Measurements from ENCODE around the gene PIK3C2G.

Gene PIK3C2G, protein sequence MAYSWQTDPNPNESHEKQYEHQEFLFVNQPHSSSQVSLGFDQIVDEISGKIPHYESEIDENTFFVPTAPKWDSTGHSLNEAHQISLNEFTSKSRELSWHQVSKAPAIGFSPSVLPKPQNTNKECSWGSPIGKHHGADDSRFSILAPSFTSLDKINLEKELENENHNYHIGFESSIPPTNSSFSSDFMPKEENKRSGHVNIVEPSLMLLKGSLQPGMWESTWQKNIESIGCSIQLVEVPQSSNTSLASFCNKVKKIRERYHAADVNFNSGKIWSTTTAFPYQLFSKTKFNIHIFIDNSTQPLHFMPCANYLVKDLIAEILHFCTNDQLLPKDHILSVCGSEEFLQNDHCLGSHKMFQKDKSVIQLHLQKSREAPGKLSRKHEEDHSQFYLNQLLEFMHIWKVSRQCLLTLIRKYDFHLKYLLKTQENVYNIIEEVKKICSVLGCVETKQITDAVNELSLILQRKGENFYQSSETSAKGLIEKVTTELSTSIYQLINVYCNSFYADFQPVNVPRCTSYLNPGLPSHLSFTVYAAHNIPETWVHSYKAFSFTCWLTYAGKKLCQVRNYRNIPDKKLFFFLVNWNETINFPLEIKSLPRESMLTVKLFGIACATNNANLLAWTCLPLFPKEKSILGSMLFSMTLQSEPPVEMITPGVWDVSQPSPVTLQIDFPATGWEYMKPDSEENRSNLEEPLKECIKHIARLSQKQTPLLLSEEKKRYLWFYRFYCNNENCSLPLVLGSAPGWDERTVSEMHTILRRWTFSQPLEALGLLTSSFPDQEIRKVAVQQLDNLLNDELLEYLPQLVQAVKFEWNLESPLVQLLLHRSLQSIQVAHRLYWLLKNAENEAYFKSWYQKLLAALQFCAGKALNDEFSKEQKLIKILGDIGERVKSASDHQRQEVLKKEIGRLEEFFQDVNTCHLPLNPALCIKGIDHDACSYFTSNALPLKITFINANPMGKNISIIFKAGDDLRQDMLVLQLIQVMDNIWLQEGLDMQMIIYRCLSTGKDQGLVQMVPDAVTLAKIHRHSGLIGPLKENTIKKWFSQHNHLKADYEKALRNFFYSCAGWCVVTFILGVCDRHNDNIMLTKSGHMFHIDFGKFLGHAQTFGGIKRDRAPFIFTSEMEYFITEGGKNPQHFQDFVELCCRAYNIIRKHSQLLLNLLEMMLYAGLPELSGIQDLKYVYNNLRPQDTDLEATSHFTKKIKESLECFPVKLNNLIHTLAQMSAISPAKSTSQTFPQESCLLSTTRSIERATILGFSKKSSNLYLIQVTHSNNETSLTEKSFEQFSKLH (N-terminal part only)

DNA sequence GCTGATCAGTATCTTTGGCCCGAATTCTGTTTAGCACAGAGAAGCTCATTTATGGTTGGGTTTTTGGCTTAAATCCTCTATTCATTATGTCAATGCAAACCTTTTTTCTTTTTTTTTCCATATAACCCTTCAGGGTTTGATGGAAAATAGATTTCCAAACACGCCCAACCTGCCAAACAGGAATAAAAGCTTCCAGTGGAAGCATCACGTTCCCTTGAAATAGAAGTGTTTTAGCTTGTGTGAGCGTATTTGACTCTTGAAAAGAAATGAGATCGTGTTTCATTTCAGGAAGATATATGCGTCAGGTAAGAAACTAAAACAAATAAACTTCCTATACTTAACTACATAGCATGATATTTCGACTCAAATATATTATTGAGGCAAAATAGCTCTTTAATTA, at the start of gene PIK3C2G:
PIK3C2G (plus strand) TSS at position 246 of the 400 bp plus-strand sequence. CDS start 20,564 bp downstream, outside the sequence.
- Histone ChIP-seq H3K4me3 (ENCODE audit: low read length) (peak within 1 kb of the TSS; percentile 1), H3K9ac (ENCODE audit: low read length) (peak within 1 kb of the TSS; percentile 67), H3K36me3 (ENCODE audit: control insufficient read depth, insufficient read depth, low read length) (no peaks in the 10 kb centered on the region), H3K27me3 (ENCODE audit: control insufficient read depth, insufficient read depth, low read length) (no peaks in the 10 kb centered on the region), H3K9me3 (ENCODE audit: control insufficient read depth, low read length) (no peaks in the 10 kb centered on the region), H3K4me1 (ENCODE audit: control insufficient read depth, insufficient read depth, low read length) (peaks cover 5% of the 10 kb centered on the region)

DNA sequence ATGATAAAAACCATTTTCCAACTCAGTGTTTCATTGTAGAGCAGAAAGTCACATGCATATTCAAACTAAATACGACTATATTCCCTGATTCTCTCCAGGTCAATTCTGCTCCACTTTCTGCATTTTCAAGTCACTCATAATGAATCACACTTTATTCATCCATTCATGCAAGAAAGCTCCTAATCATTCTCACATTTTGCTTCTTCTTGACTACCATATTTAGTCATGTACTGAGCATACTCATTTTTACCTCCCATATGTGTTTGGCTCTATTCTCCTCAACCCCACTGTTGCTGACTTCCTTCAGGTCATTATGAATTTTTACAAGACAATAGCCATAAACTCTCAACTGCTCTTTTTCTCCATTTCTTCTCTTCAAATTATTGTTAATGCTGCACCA, 43.4 kb upstream of the PIK3C2G start:
- Histone ChIP-seq H3K4me3 (ENCODE audit: low read length) (no peak overlapping the region), H3K9ac (ENCODE audit: low read length) (no peak overlapping the region), H3K27me3 (ENCODE audit: control insufficient read depth, insufficient read depth, low read length) (no peaks in the 10 kb centered on the region), H3K4me1 (ENCODE audit: control insufficient read depth, insufficient read depth, low read length) (no peaks in the 10 kb centered on the region), H3K36me3 (ENCODE audit: control insufficient read depth, insufficient read depth, low read length) (no peaks in the 10 kb centered on the region), H3K9me3 (ENCODE audit: control insufficient read depth, low read length) (no peaks in the 10 kb centered on the region)

DNA sequence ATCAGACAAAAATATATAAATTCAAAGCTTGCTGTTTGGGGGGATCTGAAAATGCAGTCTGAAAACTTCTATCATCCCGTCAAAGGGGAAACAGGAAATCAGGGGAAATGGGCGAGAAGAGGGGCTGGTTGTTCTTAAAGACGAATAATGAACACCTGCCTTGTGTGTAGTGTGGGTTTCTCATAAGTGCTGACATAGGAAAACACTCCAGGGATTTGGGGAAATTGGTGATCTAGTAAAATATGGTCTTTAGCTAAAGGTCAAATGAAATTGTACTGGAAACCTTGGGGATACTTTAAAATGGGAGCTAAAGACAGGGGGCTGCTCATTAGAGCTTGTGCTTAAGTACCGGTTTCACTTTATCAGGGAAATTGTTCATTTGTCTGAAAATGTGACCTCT, 39.6 kb upstream of the PIK3C2G start:
- H3K4me3 ChIP-seq (ENCODE audit: low read length): no peak overlapping the region
- H3K36me3 ChIP-seq (ENCODE audit: control insufficient read depth, insufficient read depth, low read length): no peaks in the 10 kb centered on the region
- H3K4me1 ChIP-seq (ENCODE audit: control insufficient read depth, insufficient read depth, low read length): no peaks in the 10 kb centered on the region
- H3K9ac ChIP-seq (ENCODE audit: low read length): no peak overlapping the region
- H3K9me3 ChIP-seq (ENCODE audit: control insufficient read depth, low read length): no peaks in the 10 kb centered on the region
- no peaks in the 10 kb centered on the region for H3K27me3 ChIP-seq (ENCODE audit: control insufficient read depth, insufficient read depth, low read length)

DNA sequence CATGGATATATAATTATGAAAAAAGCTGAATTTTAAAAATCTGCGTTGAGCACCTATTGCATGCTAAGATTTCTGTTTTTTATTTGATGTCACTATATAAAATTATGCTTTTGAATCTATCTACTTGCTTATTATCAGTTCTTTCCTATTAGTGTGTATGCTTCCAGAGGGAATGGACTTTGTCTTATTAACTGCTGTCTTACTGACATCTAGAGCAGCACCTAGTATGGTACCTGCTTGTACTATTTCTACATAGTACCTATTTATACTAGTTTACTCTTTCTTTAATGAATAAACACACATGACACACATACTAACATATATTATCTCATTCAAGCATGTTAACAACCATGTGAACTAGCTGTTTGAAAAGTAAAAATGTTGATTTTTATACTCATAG, 38.6 kb upstream of the PIK3C2G start:
- H3K9me3 ChIP-seq (ENCODE audit: control insufficient read depth, low read length): no peaks in the 10 kb centered on the region
- H3K4me3 ChIP-seq (ENCODE audit: low read length): no peak overlapping the region
- H3K27me3 ChIP-seq (ENCODE audit: control insufficient read depth, insufficient read depth, low read length): no peaks in the 10 kb centered on the region
- no peak overlapping the region for H3K9ac ChIP-seq (ENCODE audit: low read length)
- no peaks in the 10 kb centered on the region for H3K36me3 ChIP-seq (ENCODE audit: control insufficient read depth, insufficient read depth, low read length)
- H3K4me1 ChIP-seq (ENCODE audit: control insufficient read depth, insufficient read depth, low read length): no peaks in the 10 kb centered on the region

DNA sequence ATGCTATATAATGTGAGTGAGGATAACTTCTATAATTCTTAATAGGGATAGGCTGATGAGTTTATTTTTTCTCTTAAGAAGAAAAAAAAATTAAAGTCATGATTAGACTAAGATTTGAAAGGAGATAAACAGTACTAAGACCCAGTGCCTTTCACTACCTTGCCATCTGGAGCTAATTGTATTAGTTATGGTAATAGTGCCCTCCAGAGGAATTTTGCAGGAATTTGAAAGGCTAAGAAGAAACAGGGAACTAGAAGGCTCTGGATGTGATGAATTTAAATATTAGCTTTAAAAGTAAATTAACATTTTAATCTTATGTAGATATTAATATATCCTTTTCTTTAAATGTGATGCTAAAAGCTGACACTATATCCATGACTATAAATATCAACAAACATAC, 36.6 kb upstream of the PIK3C2G start:
- Histone ChIP-seq H3K4me3 (ENCODE audit: low read length) (no peak overlapping the region), H3K4me1 (ENCODE audit: control insufficient read depth, insufficient read depth, low read length) (no peaks in the 10 kb centered on the region), H3K9ac (ENCODE audit: low read length) (no peak overlapping the region), H3K9me3 (ENCODE audit: control insufficient read depth, low read length) (no peaks in the 10 kb centered on the region), H3K36me3 (ENCODE audit: control insufficient read depth, insufficient read depth, low read length) (no peaks in the 10 kb centered on the region), H3K27me3 (ENCODE audit: control insufficient read depth, insufficient read depth, low read length) (no peaks in the 10 kb centered on the region)

DNA sequence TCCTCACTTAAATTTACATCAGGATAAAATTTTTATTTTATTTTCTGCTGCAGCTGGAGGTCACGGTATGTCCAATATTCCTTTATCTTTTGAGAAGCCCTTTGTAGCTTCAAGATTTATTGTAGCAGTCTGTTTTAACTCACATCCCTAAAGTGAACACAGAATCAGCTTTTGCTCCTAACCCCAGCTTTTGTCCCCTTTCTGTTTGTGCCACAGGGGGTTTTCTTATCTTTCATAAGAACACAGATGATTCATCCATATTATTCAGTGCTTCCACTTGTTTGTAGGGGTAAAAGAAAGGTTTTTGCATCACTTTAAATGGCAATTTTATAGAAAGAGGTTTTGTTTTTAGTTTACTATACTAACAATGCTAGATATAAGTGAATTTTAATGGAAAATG, 21.8 kb upstream of the PIK3C2G start:
- Histone ChIP-seq H3K4me3 (ENCODE audit: low read length) (no peak overlapping the region), H3K27me3 (ENCODE audit: control insufficient read depth, insufficient read depth, low read length) (no peaks in the 10 kb centered on the region), H3K9me3 (ENCODE audit: control insufficient read depth, low read length) (no peaks in the 10 kb centered on the region), H3K4me1 (ENCODE audit: control insufficient read depth, insufficient read depth, low read length) (no peaks in the 10 kb centered on the region), H3K9ac (ENCODE audit: low read length) (no peak overlapping the region), H3K36me3 (ENCODE audit: control insufficient read depth, insufficient read depth, low read length) (no peaks in the 10 kb centered on the region)

DNA sequence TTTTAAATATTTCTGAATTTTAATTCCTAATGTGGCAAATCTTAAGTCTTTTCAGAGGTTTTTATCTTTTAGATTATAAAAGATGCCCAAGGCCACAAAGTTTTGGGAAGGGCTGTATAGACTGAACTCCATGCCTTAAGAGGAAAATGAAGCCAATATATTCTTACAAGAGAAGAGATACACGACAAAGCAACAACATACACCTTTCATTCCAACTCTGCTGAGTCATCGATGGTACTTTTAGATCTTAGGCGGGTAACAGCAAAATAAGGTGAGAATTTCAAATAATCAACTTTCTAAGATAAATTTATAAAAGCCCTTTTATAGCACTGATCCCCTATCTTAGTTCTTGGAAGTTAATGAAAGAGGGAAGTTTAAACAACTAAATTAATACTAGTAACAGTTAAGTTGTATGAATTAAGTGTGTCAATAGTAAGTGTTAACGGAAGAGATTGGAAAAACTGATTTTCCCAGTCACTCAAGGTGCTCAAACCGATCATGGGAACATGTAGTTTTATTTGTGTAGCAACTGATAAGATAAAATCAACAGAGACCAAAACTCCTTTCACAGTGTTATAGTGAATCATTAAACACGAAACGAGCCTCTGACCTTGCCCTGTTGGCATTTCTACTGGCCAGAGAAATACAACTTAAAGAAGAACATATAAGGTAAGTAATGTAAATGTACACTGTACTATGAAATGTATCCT, 18.8 kb upstream of the PIK3C2G start:
- Histone ChIP-seq H3K27me3 (ENCODE audit: control insufficient read depth, insufficient read depth, low read length) (no peaks in the 10 kb centered on the region), H3K9me3 (ENCODE audit: control insufficient read depth, low read length) (no peaks in the 10 kb centered on the region), H3K9ac (ENCODE audit: low read length) (peak overlapping the region; percentile 89), H3K4me3 (ENCODE audit: low read length) (no peak overlapping the region), H3K36me3 (ENCODE audit: control insufficient read depth, insufficient read depth, low read length) (no peaks in the 10 kb centered on the region), H3K4me1 (ENCODE audit: control insufficient read depth, insufficient read depth, low read length) (no peaks in the 10 kb centered on the region)

DNA sequence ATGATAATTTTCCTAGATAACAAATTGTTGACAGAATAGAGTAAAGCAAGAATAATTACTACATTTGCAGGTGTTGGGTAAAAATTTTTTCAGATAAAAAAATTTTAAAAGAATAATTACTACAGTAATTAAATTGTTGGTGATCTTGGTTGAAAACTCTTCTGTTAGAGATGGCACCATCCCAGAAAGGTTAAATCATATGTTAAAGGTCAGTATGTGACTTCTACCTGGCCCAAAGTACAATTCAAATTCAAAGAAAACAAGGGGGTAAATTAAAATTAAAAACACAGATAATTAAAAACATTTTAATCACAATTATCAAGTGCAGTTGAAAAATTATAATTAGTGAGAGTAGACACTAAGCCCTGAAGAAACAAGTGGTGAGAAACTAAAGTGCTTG, 18.1 kb upstream of the PIK3C2G start:
- Histone ChIP-seq H3K4me1 (ENCODE audit: control insufficient read depth, insufficient read depth, low read length) (no peaks in the 10 kb centered on the region), H3K4me3 (ENCODE audit: low read length) (no peak overlapping the region), H3K36me3 (ENCODE audit: control insufficient read depth, insufficient read depth, low read length) (no peaks in the 10 kb centered on the region), H3K9ac (ENCODE audit: low read length) (peak overlapping the region; percentile 89), H3K9me3 (ENCODE audit: control insufficient read depth, low read length) (no peaks in the 10 kb centered on the region), H3K27me3 (ENCODE audit: control insufficient read depth, insufficient read depth, low read length) (no peaks in the 10 kb centered on the region)

DNA sequence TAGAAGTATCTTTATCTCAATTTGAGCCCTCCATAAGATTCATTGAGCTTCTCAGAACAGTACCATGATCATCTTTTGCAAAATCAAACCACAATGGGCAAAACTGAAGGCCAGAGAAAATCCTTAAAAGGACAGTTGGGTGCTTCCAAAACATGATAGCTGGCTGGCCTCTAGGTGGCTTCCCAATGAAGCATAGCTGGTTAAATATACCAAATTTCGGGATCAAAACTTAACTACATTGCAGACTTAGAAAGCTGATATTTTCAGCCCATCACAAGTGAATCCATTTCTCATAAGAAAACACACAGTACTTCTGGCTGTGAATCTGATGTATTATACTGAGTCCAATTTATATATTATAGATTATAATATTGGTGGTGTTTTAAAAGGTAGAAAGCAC, 15.3 kb upstream of the PIK3C2G start:
- H3K9me3 ChIP-seq (ENCODE audit: control insufficient read depth, low read length): no peaks in the 10 kb centered on the region
- no peak overlapping the region for H3K4me3 ChIP-seq (ENCODE audit: low read length)
- H3K4me1 ChIP-seq (ENCODE audit: control insufficient read depth, insufficient read depth, low read length): no peaks in the 10 kb centered on the region
- H3K27me3 ChIP-seq (ENCODE audit: control insufficient read depth, insufficient read depth, low read length): no peaks in the 10 kb centered on the region
- no peaks in the 10 kb centered on the region for H3K36me3 ChIP-seq (ENCODE audit: control insufficient read depth, insufficient read depth, low read length)
- peak overlapping the region; percentile 64 for H3K9ac ChIP-seq (ENCODE audit: low read length)

DNA sequence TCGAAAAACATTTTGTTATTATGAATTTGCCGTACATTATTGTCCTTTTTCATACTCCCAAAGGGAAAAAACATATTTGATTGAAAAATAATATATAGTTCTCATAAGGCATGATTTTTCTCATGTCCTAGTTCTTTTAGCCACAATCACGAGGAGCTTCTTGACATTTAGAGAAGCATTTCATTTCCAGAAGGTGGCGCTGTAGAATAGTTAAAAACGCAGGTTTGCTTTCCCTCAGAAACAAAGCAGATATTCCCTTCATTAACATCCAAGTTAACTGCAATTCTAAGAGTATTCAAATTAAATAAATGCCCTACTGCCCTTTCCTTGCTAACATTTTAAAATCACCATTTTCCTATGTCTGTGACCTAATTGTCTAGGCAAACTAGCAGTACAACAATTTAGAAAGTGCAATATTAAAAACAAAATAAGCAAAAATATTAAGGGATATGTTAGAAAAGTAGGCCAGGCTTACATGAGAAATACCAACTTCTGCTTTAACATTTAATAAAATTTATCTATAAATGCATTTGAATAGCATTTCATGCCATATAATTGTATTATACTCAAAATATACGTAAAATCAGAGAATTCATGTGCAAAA, 10.9 kb upstream of the PIK3C2G start:
- H3K27me3 ChIP-seq (ENCODE audit: control insufficient read depth, insufficient read depth, low read length): no peaks in the 10 kb centered on the region
- H3K4me3 ChIP-seq (ENCODE audit: low read length): no peak overlapping the region
- no peaks in the 10 kb centered on the region for H3K4me1 ChIP-seq (ENCODE audit: control insufficient read depth, insufficient read depth, low read length)
- H3K36me3 ChIP-seq (ENCODE audit: control insufficient read depth, insufficient read depth, low read length): no peaks in the 10 kb centered on the region
- no peaks in the 10 kb centered on the region for H3K9me3 ChIP-seq (ENCODE audit: control insufficient read depth, low read length)
- peak overlapping the region; percentile 38 for H3K9ac ChIP-seq (ENCODE audit: low read length)

DNA sequence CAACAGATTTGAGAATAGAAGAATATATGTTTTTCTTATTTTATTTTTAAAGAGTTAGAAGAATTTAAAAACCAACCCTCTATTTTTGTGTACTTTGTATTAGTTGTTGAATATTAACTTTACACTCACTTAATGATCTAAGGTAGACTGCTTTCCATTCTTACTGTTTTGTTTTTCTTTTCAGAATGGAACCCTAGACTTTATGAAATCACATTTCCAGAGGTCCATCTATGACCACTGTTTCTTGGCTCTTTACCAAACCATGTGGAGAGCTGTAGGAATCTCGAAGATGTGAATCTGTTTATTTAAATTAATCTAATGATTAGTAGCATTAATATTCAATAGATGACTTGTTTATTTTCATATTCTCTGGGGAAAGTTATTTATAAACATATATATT, 7.2 kb upstream of the PIK3C2G start:
- H3K4me3 ChIP-seq (ENCODE audit: low read length): no peak overlapping the region
- H3K36me3 ChIP-seq (ENCODE audit: control insufficient read depth, insufficient read depth, low read length): no peaks in the 10 kb centered on the region
- no peak overlapping the region for H3K9ac ChIP-seq (ENCODE audit: low read length)
- no peaks in the 10 kb centered on the region for H3K27me3 ChIP-seq (ENCODE audit: control insufficient read depth, insufficient read depth, low read length)
- H3K9me3 ChIP-seq (ENCODE audit: control insufficient read depth, low read length): no peaks in the 10 kb centered on the region
- peaks cover 5% of the 10 kb centered on the region for H3K4me1 ChIP-seq (ENCODE audit: control insufficient read depth, insufficient read depth, low read length)
